SHP77 (cell line): Measurements from ENCODE around the gene MFAP3L.
"Not testable (repeated sequence)": the region's sequence is repeated elsewhere in the genome, so short reads cannot be mapped to it uniquely, and the experiment has no call there.

ENCODE experiments used
- DNase-seq, 2 experiments: peaks; one replicate each; lab custom pipeline; 2025; lab: John Stamatoyannopoulos, UW

MFAP3L gene

DNA sequence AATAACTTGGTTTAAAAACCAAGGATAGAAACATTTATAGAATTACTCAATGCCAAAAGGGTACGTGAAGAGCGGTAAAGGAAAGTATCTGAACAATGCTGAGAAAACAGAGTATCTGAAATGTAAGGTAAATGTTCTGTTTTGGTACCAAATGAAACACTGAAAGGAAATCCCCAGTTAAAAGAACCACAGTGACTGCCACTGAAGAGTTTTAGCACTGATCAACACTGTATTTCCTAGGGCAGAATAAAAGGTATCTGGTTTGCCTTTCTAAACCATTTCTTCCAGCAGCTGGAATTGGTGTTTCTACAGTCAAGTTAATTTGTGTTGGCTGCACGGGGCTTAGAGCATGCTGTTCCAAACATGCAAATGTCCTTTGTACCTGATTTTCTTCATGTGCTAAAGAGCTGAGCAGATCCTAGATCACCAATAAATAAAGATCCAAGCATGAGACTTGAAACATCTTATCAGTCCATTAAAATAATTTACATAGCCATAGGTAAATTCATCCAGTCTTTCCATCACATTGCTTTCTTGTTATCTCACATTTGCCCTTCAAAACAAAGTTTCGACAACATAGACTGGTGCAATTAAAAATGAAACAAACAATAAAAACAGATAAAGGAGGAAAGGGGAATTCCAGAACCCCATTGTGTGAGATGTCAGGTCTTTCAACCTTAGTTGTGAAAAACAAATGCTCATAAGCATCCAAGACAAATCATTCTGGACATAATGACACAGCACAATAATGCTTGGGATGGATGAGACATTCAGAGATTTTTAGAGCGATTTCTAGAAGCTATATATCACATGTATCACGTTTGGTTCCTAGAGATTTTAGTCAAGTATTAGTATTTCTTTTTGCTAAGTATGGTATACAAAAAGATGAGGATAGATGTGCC lies 38.6 kb downstream of the MFAP3L start:
- DNase-seq = no peak

DNA sequence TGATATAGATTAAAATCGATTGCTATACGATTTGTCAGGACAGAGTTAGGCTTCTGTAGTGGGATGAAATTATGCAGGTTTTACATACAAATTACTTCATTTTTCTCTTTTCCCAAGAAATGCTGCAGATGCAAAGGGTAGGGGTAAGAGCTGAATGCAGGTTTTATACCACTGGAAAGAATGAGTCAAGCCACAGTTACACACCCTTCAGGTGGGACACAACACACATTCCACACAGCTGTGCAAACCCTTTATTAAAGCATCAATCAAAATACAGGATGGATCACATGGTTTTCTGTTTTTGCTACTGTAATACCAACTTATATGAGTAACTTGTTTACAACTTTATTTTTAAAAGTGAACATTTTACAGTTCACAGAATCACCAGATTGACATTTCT lies 39.8 kb downstream of the MFAP3L start:
- DNase-seq = no peak

DNA sequence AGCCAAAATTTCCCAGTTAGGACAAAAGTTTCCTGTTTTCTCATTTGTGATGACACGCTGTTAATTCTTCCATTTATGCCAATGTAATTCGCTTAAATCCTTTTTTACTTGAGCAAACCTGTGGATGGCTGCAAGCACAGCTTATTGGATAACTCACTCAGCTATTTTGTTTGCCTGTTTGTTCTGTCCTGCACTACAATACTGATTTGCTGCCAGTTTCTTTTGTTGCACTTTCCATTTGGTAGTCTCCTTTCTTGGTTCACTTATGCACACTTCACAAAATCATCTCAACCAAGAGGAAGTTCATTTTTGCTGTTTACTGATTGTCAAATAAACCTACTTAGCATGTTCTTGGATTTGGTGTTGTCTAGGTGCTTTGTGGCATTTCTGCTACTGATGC lies 40.3 kb downstream of the MFAP3L start:
- no peak for DNase-seq

DNA sequence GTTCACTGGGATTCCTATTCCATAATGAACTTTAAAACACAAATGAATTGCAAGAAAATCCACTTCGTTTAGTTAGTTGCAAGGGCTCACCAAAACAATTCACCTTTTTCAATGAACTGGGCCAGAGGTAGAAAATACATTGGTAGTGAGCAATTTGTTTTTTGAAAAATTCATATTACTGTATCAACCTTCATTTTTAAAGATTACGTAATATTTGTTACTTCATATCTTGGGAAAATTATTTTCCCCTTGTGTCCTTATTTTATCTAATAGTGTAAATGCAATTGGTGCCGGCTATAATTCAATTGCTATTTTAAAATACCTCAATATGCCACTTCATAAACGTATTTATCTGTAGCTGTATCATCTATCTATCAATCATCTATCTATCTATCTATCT lies 41.5 kb downstream of the MFAP3L start:
- no peak for DNase-seq

DNA sequence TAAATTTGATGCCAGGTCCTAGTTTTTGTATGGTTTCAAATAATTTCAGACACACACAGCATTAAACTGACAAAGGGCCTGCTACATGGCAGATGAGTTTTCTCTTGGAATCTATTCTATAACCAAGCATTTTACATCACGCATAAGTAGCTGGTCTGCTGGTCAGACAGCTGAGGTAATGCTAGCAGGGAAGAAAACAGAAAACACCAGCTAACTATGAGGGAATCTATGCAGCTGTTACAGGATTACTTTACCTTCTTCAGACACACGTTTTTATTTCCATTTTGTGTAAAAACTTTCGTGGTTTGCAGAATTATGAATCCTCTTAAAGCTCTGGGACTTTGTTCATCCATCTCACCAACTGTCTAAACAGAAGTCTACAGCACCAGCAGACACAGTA lies 42.0 kb downstream of the MFAP3L start:
- DNase-seq = no peak

DNA sequence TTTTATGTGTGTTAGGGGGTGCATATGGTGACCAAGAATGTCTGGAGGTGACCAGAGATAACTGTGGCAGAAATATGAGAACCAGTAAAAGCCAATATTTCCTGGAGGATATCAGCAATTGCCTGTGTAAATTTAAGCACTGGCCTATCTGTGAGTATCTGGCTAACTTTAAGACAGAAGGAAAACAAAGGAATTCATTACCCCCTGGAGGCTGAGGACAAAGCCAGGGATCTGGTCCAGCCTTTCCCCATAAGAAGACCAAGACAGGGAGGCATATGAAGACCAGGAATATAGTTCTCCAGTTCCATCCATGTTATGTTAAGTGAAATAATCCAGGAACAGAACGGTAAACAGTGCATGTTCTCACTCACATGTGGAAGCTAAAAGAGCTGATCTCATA lies 49.2 kb downstream of the MFAP3L start:
- DNase-seq = no peak

DNA sequence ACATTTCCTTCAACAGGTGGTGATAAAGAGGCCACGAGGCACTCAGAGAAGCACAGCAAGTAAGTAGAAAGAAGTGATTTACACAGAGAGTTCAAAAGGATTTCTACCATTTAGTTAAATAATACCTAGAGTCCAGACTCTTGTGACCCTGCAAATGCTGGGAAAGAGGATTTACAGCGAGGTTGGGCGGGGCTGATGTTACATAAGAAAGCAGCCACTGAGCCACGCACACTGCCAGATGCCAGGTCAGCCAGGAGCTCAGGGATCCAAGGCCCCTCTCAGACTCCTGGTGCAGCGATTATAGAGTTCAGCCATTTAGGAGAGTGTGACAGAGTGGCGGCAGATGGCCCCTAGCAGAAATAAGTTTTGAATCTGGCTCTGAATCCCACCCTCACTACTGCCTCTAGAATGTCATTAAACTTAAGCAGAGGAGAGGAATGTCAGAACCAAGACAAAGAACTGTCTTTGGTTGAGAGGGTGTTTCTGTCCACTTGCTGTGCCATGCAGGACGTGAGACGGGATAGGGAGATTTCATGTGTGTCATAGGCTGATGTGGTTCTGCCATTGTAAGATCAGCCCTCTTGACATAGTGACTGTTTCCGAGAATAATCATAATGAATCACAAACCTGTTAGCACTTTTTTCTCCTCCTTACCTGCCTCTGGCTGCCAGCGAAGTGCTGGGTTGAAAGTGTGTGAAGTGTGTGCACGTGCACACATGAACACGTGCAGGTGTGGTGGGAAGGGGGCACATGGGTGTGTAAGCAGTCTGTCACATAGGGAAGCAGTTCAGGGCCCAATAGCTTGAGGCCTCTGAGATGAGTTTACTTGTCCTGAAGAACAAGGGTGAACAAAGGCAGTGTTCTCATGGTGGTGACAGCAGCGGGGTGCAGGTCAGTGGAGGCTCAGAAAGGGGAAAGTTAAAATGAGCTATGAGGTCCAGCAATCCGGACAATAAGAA lies 50.1 kb downstream of the MFAP3L start:
- no peak for DNase-seq

DNA sequence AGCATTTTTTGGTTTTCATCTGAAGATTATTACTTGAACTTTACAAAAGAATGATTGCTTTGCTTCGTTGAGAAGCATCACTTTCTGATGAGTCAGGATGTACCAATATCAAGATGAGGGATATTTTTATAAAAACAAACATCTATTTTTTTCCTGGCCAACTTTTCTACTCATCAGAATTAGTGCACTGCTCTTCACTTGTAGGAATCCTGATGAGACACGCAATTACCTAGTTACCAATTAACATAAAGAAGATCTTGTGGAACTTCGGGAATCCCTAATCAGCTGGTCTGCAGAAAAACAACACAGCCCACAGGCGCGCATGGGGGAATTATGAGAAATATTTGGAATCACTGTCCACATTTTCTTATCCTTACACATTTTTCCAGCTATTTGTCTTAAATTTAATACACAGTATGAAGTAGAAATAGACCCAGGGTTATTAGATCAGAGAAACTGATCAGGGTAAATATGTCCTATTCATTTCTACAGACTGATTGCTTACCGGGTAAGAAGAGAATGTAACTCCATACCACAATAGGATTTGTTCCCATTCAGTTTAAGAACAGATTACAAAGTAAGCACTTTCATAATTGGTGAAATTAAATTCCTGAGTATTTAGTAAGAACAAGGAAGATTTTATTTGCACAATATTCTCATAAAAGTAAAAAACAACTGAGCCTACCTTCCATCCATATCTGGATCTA lies 50.9 kb downstream of the MFAP3L start:
- no peak for DNase-seq

DNA sequence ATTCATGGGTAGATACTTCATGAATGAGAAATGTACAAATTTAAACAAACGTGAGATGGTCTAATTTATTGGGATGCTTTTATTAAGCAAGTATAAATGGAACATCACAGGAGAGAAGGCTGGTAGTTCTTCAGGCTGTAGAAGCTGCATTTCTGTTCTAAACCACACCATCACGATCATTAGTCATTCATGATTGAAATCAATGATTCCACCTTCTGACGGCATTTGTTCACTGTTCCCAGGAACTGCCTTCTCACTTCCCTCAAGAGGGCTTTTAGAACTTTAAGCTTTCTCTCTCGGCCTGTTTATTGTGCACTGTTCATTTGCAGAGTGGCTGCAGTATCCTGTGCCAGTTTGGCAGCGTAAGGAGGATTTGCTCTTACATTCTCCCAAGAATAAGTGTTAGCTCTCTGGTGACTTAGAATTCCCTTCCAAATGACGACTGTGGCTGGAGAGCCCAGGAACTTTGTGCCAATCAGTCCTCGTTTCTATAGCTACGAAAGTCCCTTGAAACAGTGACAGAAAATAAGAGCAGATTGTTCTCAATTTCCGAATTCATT lies 54.7 kb downstream of the MFAP3L start:
- DNase-seq = no peak

DNA sequence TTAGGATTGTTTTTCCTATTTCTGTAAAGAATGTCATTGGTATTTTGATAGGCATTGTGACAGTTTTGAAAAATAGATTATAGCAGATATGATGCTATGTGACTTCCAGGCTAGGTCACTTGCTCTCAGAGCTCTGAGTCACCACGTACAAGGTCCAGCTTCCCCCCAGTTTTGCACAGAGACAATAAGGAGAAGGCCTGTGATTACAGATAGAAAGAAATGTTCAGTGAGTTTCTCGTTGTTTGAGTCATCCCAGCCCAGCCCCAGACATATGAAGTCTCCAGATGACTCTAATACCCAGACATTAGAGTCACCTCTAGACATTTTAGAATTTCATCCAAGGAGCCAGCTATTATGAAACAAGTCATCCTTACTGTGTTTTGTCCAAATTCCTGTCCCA lies 57.2 kb downstream of the MFAP3L start:
- no peak for DNase-seq

DNA sequence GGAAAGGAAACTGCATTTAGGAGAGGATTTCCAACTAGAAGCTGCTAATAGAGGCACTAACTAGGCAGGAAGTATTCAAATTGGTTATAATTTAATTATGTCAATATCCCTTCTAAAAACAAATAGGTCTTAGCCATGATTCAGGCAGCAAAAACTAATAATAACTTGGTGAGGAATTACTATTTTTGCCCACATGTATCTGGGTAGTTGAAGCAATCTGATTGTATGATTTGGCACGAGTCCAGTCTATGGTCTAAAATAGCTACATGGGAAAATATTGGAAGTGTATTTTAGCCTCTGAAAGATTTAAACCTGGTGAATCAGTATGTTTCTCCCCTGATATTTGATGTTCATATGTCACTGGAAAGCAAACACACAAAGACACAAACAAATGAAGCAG lies 62.2 kb downstream of the MFAP3L start:
- no peak for DNase-seq

DNA sequence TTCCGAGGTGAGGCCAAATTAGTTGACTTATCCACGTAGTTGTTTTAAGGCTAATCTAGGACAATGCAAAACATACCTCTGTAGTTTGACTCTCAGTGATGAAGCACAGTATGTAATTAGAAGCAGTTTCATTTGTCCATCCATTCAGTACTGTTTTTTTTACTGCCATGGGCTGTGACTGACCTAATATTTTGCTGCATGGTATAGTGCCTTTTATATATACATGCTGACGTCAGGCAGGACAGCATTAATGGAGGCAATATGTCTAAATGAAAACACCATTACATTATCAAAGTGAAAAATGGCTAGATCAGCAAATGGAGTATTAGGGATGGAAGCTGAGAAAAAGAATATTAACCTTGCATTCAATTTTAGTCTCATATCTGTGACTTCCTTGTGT lies 66.9 kb downstream of the MFAP3L start:
- DNase-seq = no peak

DNA sequence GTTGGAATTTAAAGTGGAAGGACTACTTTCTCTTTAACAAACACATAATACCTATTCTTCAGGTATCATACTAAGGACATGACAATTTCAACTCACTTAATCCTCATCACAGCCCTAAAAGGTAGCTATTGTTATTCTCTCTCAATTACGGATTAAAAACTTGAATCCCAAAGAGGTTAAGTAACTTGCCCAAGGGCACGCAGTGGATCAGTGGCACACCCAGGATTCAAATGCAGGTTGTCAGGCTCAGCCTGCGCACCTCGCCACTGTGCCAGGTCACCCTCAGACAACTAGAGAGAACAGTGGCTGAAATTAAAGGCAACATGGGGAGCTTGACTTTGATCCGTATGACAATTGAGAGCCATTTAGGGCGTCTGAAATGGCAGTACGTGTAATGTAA lies 67.6 kb downstream of the MFAP3L start:
- DNase-seq = no peak

DNA sequence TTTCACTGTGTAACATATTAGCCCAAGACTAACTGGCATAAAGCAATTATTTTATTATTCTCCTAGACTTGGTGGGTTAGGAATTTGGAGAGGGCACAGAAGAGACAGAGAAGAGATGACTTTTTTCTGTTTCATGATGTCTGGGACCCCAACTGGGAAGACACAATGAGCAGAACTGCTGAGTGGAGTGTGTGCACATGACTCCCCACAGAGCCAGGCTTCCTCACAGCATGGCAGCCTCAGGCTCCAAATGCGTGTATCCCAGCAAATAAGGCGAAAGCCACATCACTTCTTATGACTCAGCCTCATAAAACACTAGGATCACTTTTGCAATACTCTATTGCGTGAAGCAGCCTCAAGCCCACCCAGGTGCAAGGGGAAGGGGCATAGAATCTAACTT lies 68.4 kb downstream of the MFAP3L start:
- DNase-seq = no peak

DNA sequence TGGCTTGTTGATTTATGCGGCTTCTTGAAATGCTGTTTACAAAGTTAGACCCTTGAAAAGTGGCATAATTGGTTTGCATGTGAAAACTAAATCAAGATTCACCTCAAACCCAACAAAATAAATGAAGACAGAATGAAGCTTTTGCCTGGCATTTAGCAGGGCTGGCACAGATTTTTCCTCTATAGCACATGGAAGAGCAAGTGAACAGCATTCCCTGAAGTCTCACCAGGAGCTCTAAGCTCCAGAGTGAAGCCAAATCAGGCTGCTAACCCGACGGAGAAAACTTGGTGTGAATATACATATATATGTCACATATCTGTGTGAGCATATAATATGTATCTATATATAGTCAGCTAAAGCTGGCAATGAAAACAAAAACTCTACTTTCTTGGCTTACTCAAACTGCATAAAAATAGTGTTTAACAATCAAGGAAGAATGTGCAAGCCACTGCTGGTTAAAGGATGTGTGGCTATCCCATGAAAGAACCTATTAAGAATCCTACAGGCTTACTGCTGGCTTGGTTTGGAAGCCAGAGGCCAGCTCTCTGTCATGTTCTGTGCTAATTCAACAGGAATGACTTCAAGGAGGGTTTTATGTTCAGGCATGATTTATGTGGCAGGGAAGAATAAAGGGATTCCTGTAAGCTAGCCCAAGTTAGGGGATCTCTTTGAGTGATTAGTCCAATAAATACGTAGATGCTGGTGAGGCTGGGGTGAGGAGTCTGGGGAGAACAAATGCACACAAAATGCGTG lies 69.9 kb downstream of the MFAP3L start:
- DNase-seq = no peak

DNA sequence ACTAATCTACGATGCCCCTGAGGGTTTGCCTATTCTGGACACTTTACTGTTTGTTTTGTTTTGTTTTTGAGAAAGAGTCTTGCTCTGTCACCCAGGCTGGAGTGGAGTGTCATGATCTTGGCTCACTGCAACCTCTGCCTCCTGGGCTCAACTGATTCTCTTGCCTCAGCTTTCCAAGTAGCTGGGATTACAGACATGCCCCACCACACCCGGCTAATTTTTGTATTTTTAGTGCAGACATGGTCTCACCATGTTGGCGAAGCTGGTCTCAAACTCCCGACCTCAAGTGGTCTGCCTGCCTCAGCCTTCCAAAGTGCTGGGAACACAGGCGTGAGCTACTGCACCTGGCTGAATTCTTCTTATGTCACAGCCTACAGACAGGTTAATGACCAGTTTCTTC lies 70.7 kb downstream of the MFAP3L start:
- no peak for DNase-seq

DNA sequence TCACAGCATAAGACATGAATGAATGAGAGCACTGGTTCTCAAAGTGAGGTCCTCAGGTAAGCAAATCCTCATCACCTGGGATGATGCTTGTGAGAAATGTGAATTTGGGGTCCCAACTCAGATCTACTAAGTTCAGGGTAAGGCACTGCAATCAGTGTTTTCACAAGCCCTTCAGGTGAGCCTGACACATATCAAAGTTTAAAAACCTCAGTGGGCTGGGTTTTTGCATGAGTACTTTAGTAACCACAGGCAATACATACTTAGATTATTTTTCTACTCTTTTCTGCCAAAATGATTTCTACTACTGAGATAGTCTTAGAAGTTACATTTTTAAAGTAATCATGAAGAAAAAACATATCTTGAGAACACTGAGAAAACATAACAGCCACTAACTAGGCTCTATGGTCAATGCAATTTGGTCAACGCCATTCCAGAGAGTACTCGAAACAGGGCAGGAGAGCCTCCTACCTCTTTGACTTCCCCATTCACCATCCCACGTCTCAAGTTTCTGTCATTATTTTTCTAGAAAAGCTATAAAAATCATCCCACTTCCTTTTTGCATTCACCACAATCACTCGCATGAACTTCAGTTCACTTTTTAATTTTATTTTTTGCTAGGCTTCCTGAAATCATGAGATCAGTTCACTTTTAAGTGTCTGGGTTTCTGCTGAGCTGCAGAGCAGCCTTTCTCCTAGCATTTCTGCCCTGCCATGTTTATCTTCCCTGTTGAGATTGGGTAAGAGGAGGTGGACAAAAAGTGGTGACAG lies 73.8 kb downstream of the MFAP3L start:
- no peak for DNase-seq

DNA sequence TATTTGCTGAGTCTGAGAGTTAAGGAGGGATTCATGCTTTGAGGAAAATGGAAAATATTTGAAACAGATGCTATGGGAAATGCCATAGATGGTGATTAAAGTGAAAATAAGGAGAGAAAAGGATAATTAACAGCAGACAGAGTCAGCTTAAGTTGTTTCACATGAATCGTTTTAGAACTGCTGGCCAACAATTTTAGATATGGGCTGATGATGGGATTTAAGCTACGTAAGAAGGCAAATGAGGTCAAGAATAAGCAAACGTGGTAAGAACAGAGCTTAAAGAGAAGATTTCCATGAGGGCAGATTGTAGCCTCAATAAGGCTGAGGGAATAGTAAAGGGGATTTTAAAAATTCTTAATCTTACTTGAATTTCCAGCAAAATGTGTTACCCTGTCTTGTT lies 77.9 kb downstream of the MFAP3L start:
- no peak for DNase-seq

DNA sequence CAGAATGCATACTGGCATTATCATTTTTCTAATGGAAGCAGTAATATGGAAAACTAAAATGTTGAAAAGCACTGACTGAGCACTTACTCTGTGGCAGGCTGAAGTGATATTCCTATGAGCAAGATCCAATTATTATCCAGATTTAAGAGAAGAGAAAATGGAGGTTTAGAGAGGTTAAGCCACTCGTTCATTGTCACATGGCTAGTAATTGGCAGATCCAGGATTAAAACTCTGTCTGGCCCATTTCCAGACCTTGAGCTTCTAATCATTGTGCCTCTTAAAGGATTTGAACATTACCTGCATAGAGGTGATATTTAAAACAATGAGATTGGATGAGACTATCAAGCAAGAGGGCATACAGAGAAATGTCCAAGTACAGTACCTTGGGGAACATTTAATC lies 80.6 kb downstream of the MFAP3L start:
- no peak for DNase-seq

DNA sequence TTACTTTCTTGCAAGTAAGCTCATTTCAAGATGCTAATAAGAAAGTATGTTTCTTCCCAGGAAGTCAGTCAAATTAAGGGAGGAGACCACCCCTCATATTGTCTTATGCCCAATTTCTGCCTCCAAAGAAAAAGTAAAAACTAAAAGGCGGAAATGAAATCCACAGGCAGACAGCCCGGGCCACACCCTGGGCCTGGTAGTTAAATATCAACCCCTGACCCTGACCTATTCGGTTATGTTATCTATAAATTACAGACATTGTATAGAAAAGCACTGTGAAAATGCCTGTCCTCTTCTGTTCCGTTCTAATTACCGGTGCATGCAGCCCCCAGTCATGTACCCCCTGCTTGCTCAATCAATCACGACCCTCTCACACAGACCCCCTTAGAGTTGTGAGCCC lies 82.6 kb downstream of the MFAP3L start:
- DNase-seq = not testable (repeated sequence)

DNA sequence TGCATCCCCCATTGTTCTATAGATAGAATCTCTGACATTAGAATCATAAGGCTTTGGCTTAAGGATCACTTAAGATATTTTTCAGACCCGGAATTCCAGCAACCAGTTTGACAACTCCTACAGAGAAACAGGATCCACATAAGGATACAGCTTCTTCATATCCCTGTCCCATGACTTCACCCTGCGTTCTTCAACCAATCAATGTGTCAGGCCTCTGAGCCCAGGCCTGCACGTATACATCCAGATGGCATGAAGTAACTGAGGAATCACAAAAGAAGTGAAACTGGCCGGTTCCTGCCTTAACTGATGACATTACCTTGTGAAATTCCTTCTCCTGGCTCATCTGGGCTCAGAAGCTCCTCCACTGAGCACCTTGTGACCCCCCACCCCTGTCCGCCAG lies 85.1 kb downstream of the MFAP3L start:
- DNase-seq = no peak
